ENCODE measurements around the gene MME. TPM values are rescaled to one million over a fixed set of nuclear protein-coding genes. Genes with fewer than 3 reads are reported as not detected.

The MME gene
- total RNA-seq, 1 experiment from 2014 or later = 0.52 TPM

GRCh38 chr3:155076888-155077287 is 3.2 kb upstream of the MME start:
- peaks cover 6% of the 10 kb centered on the region for H3K9me3 ChIP-seq
- no peaks in the 10 kb centered on the region for H3K36me3 ChIP-seq (ENCODE audit: control insufficient read depth, insufficient read depth, low read length)
- peaks cover 15% of the 10 kb centered on the region for H3K4me1 Mint-ChIP-seq (ENCODE audit: low read depth, unreplicated experiment)
- no peak overlapping the region for H3K4me3 Mint-ChIP-seq (ENCODE audit: unreplicated experiment)
- POLR2A ChIA-PET = no interaction called here
- TF ChIP-seq CTCF (IDR thresholded peaks at IDR 0.05; ENCODE audit: insufficient read depth in 1 of 2, low read depth in 1 of 2, low read length in 1 of 2, severe bottlenecking in 1 of 2, unreplicated experiment in 1 of 2) = no peak
- no peaks in the 10 kb centered on the region for H3K36me3 Mint-ChIP-seq (ENCODE audit: insufficient read depth, unreplicated experiment)
- H3K4me3 ChIP-seq (ENCODE audit: low read depth, low read length) = no peak overlapping the region
- BruUV-seq (replicated peaks) = no TSS peak
- H3K27me3 Mint-ChIP-seq (ENCODE audit: insufficient read depth, unreplicated experiment) = peaks cover 19% of the 10 kb centered on the region
- no peak for DNase-seq
- CTCF ChIA-PET = no interaction called here
- peaks cover 6% of the 10 kb centered on the region; the same call in 1 of the 2 replicates for H3K4me1 ChIP-seq
- no peak overlapping the region for H3K27ac Mint-ChIP-seq (ENCODE audit: unreplicated experiment)
- intact Hi-C loops (cut with micrococcal nuclease; ENCODE audit: unreplicated experiment) = no loop called here
- H3K9me3 Mint-ChIP-seq (ENCODE audit: unreplicated experiment) = peaks cover 6% of the 10 kb centered on the region
- peaks cover 1% of the 10 kb centered on the region; the same call in 1 of the 2 replicates for H3K27me3 ChIP-seq (replicated peaks; ENCODE audit: control insufficient read depth, insufficient read depth, low read length)

- DNase-seq = no peak
- peaks cover 15% of the 10 kb centered on the region for H3K4me1 Mint-ChIP-seq (ENCODE audit: low read depth, unreplicated experiment)
- H3K9me3 Mint-ChIP-seq (ENCODE audit: unreplicated experiment) = peaks cover 6% of the 10 kb centered on the region
- BruUV-seq (replicated peaks) = no TSS peak
- peaks cover 1% of the 10 kb centered on the region; the same call in 1 of the 2 replicates for H3K27me3 ChIP-seq (replicated peaks; ENCODE audit: control insufficient read depth, insufficient read depth, low read length)
- peaks cover 6% of the 10 kb centered on the region for H3K9me3 ChIP-seq
- H3K27ac Mint-ChIP-seq (ENCODE audit: unreplicated experiment) = no peak overlapping the region
- no peaks in the 10 kb centered on the region for H3K36me3 ChIP-seq (ENCODE audit: control insufficient read depth, insufficient read depth, low read length)
- H3K4me3 ChIP-seq (ENCODE audit: low read depth, low read length) = no peak overlapping the region
- POLR2A ChIA-PET = no interaction called here
- H3K4me3 Mint-ChIP-seq (ENCODE audit: unreplicated experiment) = peak overlapping the region; percentile 67
- peaks cover 6% of the 10 kb centered on the region; the same call in 1 of the 2 replicates for H3K4me1 ChIP-seq
- intact Hi-C loops (cut with micrococcal nuclease; ENCODE audit: unreplicated experiment) = no loop called here
- peaks cover 19% of the 10 kb centered on the region for H3K27me3 Mint-ChIP-seq (ENCODE audit: insufficient read depth, unreplicated experiment)
- TF ChIP-seq CTCF (IDR thresholded peaks at IDR 0.05; ENCODE audit: insufficient read depth in 1 of 2, low read depth in 1 of 2, low read length in 1 of 2, severe bottlenecking in 1 of 2, unreplicated experiment in 1 of 2) = no peak
- no peaks in the 10 kb centered on the region for H3K36me3 Mint-ChIP-seq (ENCODE audit: insufficient read depth, unreplicated experiment)
- CTCF ChIA-PET = no interaction called here
These were observed 1.2 kb upstream of the MME start for GRCh38 chr3:155078711-155079467.

- peak in 1 of 2 experiments; percentile 4 for DNase-seq
- no peaks in the 10 kb centered on the region for H3K36me3 Mint-ChIP-seq (ENCODE audit: insufficient read depth, unreplicated experiment)
- BruUV-seq (replicated peaks) = no TSS peak
- Histone ChIP-seq H3K4me3 (ENCODE audit: low read depth, low read length) (peak overlapping the region; percentile 30), H3K27me3 (replicated peaks; ENCODE audit: control insufficient read depth, insufficient read depth, low read length) (peaks cover 1% of the 10 kb centered on the region; the same call in 1 of the 2 replicates), H3K9me3 (peaks cover 6% of the 10 kb centered on the region), H3K36me3 (ENCODE audit: control insufficient read depth, insufficient read depth, low read length) (no peaks in the 10 kb centered on the region), H3K4me1 (peaks cover 6% of the 10 kb centered on the region; the same call in 1 of the 2 replicates)
- no peak overlapping the region for H3K27ac Mint-ChIP-seq (ENCODE audit: unreplicated experiment)
- peak overlapping the region; percentile 67 for H3K4me3 Mint-ChIP-seq (ENCODE audit: unreplicated experiment)
- H3K27me3 Mint-ChIP-seq (ENCODE audit: insufficient read depth, unreplicated experiment) = peaks cover 19% of the 10 kb centered on the region
- ChIA-PET CTCF (no interaction called here), POLR2A (no interaction called here)
- intact Hi-C loops (cut with micrococcal nuclease; ENCODE audit: unreplicated experiment) = no loop called here
- TF ChIP-seq CTCF (IDR thresholded peaks at IDR 0.05; ENCODE audit: insufficient read depth in 1 of 2, low read depth in 1 of 2, low read length in 1 of 2, severe bottlenecking in 1 of 2, unreplicated experiment in 1 of 2) = no peak
- peaks cover 15% of the 10 kb centered on the region for H3K4me1 Mint-ChIP-seq (ENCODE audit: low read depth, unreplicated experiment)
- peaks cover 6% of the 10 kb centered on the region for H3K9me3 Mint-ChIP-seq (ENCODE audit: unreplicated experiment)
These were observed 712 bp upstream of the MME start for GRCh38 chr3:155079468-155079745.

All from Caco-2 (cell line).